ENCODE results near the gene CRYGC.

The CRYGC gene, protein sequence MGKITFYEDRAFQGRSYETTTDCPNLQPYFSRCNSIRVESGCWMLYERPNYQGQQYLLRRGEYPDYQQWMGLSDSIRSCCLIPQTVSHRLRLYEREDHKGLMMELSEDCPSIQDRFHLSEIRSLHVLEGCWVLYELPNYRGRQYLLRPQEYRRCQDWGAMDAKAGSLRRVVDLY

DNA sequence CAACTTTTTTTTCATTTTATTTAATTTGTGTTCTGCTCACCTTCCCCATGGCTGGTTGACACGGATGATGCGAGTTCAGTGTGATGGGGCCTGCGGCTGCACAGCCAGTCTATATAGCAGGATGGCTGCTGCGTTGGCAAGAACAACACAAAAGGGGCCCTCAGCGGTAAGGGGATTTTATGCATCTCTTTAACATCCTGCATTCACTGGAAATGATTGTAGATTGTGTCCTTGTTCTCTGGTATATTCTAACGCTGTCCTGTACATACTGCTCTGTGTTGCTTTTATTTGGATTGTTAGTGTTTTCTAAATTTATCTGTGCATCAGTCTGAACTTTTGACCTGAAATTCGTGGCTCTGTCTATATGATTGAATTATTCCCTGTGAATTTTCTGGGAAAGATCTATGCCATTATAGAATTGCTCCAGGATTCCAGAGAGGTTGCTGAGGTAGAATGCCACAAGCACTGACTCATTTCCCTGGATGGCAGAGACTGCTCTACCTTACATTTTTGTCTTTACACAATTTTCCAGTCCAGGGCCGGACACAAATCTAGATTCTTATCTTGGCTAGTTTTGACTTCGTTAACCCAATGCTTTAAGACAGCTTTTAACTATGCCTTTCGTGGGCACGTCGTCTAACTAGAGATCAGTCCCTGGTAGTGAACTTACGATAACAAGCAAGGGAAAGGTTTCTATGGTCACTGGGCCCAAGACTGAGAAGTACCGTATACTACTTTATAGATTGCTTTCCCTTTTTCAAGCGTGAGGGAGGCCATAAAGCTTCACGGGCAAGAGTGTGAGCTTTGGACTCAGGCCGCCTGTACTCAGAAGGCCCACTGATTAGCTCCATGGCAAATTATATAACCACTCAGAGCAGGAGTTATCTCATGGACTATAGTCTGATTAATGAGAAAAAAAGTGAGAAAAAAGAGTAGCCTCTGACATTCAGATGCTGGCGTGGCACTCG, at the start of gene CRYGC:
Gene CRYGC (minus strand): TSS at position 85 of the 968 bp plus-strand sequence. CDS start 36 bp downstream, at position 49.
- no peak for TF ChIP-seq JUND (IDR thresholded peaks at IDR 0.05; ENCODE audit: low read depth)
- DNase-seq (ENCODE audit: low read depth in 1 of 2, low spot score in 1 of 2) = no peak
- in situ Hi-C loops (cut with HindIII; ENCODE audit: low pct_unique_long_range_greater_than_20kb, low sequenced_read_pairs) = no loop called here

DNA sequence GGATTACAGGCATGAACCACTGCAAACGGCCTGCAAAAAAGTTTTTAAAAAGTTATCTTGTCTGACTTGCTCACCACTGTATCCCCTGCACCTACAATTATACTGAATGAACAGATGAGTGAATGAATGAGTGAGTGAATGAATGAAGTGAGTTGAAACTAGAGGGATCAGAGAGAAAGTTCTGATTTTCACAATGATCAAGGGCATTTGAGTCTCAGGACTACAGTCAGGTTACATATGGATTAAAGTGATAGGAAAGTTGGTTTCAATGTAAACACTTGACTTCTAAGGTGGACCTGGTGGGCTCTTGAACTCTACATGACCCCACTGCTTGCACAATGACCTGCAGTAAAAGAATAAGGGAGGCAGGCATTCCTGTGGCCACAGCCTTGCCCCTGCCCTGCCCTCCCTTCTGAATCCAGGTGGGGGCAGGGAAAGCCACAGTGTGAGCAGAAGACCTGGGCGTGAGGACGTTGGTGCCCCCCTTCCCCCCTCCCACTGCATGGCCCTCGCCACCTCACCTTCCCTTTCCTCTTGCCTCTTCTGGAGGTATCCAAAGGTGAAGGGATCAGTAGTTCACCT, 49.5 kb upstream of the CRYGC start:
- TF ChIP-seq JUND (IDR thresholded peaks at IDR 0.05; ENCODE audit: low read depth) = no peak
- DNase-seq (ENCODE audit: low read depth in 1 of 2, low spot score in 1 of 2) = no peak
- in situ Hi-C loops (cut with HindIII; ENCODE audit: low pct_unique_long_range_greater_than_20kb, low sequenced_read_pairs) = no loop called here

DNA sequence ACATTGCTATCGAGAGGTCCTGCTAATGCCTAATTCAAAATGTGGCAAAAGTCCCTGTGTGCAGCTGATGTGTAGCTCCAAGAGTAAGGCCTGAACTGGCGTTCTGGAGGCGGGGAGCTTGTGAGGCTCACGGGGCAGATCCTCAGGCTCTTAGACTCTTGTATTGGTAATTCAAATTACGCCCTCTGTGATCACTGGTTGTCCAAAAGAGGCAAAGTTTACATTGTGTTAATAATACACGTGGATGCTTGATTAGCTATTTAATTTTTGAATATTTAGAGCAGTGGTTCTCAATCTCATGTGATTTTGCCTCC, 46.2 kb upstream of the CRYGC start:
- in situ Hi-C loops (cut with HindIII; ENCODE audit: low pct_unique_long_range_greater_than_20kb, low sequenced_read_pairs) = no loop called here
- no peak for TF ChIP-seq JUND (IDR thresholded peaks at IDR 0.05; ENCODE audit: low read depth)
- no peak for DNase-seq (ENCODE audit: low read depth in 1 of 2, low spot score in 1 of 2)

DNA sequence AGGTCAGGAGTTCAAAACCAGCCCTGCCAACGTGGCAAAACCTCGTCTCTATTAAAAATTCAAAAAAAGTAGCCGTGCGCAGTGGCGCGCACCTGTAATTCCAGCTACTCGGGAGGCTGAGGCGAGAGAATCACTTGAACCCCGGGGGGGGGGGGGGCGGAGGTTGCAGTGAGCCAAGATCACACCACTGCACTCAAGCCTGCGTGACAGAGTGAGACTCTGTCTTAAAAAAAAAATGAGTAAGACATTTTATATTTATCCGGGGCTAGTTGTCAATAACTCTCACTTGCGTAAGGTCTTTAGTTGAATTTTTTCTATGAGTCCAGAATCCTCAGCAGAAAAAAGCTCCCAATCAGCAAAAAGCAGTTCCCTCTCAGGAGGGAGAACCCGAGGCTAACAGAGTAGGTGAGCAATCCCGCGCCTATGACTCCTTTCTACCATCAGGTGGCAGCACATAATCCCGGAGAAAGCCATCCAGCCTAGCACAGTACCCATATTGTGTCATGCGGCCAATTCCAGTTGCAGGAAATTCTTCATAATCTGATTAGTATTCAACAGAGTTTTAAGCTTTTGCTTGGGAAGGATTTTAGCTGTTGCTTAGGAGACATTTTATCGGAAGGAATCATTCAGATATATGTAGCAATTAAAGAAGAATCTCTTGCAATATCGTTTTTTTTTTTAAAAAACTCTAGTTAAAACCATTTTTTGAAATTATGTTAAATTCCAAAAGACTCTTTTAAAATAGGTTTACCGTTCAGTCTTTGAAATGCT, 45.6 kb upstream of the CRYGC start:
- in situ Hi-C loops (cut with HindIII; ENCODE audit: low pct_unique_long_range_greater_than_20kb, low sequenced_read_pairs) = no loop called here
- peak; percentile 17 to 80 for DNase-seq (ENCODE audit: low read depth in 1 of 2, low spot score in 1 of 2)
- TF ChIP-seq JUND (IDR thresholded peaks at IDR 0.05; ENCODE audit: low read depth) = no peak

DNA sequence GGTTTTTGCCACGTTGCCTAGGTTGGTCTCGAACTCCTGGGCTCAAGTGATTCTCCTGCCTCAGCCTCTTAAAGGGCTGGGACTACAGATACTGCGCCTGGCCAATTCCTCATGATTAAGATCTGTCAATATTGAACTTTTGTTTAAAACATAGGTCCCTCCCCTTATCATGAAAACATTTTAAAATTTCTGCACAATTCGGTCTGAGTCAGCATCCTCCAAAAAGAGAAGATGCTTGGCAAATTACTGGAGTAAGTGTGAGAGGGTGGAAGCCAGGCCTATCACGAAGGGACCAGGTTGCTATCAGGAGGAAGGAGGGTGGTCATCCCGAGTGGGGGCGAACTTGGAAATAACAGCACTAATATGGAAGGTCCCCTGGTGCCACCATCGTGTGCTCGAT, 44.5 kb upstream of the CRYGC start:
- DNase-seq (ENCODE audit: low read depth in 1 of 2, low spot score in 1 of 2) = no peak
- no peak for TF ChIP-seq JUND (IDR thresholded peaks at IDR 0.05; ENCODE audit: low read depth)
- in situ Hi-C loops (cut with HindIII; ENCODE audit: low pct_unique_long_range_greater_than_20kb, low sequenced_read_pairs) = no loop called here

DNA sequence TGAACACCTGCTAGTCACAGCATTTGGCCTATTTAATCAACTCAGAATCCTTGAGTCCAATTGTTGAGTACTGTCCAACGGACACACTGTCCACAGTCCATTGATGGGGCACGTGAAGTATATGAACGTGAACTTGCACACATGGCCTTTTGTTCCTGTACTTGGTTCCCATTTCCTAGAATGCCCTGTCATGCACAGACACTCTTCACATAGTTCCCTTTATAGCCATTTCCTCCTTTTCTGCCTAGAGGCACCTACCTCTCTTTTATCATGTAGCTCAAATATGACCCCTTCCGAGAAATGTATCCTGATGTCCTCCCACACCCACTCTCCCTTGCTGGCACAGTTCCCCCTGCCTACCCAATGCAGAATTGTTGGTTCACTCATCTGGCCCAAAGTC, 42.5 kb upstream of the CRYGC start:
- in situ Hi-C loops (cut with HindIII; ENCODE audit: low pct_unique_long_range_greater_than_20kb, low sequenced_read_pairs) = no loop called here
- TF ChIP-seq JUND (IDR thresholded peaks at IDR 0.05; ENCODE audit: low read depth) = no peak
- no peak for DNase-seq (ENCODE audit: low read depth in 1 of 2, low spot score in 1 of 2)

DNA sequence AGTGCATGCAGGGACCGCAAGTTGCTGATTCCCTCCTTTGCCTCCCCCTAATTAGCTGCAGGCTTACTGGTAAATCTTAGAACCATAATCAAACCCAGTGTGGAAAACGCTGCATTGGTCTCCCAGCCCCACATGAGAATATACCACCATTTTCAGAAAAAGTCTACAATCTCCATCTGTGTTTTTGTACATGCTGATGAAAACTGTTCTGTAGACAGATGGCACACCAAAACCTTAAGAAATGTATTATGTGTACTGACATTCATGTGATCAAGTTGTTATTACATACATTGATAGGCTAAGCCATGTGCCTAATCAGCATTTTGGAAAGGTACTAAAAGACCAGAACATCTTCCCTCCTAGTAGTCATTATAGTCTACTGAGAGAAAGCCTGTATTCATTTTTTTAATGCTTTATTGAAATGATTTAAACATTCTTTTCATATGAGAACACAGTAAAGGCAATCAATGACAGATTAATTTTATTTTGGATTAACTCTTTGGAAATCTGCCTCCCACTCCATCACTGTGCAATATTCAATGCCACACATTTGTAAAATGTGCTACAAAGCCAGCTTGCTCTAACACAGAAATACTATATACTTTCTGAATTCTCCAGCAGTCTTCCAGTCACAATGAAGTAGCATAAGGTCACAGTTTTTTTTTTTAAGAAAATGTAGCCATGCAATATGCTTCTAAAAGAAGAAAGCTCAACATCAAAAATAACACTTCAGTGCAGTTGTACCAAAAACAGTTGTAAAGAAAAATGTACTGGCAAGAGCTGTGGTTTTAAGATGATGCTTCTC, 35.5 kb upstream of the CRYGC start:
- no peak for DNase-seq (ENCODE audit: low read depth in 1 of 2, low spot score in 1 of 2)
- in situ Hi-C loops (cut with HindIII; ENCODE audit: low pct_unique_long_range_greater_than_20kb, low sequenced_read_pairs) = no loop called here
- TF ChIP-seq JUND (IDR thresholded peaks at IDR 0.05; ENCODE audit: low read depth) = no peak

DNA sequence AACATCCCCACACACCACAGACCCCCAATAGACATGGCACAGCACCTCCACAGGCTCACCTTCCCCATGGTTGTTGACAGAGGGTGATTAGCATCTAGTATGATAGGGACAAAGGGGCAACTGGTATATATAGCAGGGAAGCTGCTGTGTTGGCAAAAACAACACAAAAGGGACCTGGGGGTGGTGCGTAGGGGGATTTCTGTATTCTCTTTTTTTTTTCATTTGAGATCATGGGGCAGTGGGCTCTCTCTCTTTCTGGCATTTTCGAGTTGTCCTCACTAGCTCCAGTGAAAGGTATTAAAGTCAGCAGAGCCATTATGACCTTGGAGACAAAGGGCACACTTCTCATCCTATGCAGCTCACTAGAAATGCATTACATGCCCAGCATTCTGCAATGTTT, 33.9 kb upstream of the CRYGC start, which contains the start of gene CRYGA:
Gene CRYGA (minus strand): TSS at position 101 of the 400 bp plus-strand sequence. CDS start 33 bp downstream, at position 68.
- no peak for TF ChIP-seq JUND (IDR thresholded peaks at IDR 0.05; ENCODE audit: low read depth)
- no peak for DNase-seq (ENCODE audit: low read depth in 1 of 2, low spot score in 1 of 2)
- in situ Hi-C loops (cut with HindIII; ENCODE audit: low pct_unique_long_range_greater_than_20kb, low sequenced_read_pairs) = no loop called here

DNA sequence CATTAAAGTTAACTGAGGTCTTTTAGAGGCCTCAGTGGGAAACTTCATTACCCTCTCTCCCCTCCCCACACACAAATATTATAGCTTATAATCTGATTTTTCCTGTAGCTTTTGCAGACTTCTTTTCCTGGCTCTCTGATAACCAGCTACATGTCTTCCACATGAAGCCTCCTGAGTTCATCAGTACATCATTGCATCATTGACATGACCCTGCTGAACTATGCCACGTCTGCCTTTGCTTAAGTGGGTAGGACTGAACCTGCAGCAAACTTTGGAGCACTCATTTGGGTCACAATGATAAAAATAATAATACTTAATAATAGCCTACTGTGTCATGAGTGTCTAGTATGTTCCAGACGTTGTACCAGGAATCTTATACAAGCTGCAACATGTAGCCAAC, 26.8 kb upstream of the CRYGC start:
- in situ Hi-C loops (cut with HindIII; ENCODE audit: low pct_unique_long_range_greater_than_20kb, low sequenced_read_pairs) = no loop called here
- no peak for DNase-seq (ENCODE audit: low read depth in 1 of 2, low spot score in 1 of 2)
- no peak for TF ChIP-seq JUND (IDR thresholded peaks at IDR 0.05; ENCODE audit: low read depth)

DNA sequence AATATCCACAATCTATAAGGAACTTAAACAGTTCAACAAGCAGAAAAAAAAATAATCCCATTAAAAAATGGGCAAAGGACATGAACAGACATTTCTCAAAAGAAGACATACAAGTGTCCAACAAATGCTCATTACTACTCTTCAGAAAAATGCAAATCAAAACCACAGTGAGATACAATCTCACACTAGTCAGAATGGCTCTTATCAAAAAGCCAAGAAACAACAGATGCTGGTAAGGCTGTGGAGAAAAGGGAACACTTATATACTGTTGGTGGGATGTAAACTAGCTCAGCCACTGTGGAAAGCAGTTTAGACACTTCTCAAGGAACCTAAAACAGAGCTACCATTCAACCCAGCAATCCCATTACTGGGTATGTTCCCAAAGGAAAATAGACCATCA, 23.5 kb upstream of the CRYGC start:
- in situ Hi-C loops (cut with HindIII; ENCODE audit: low pct_unique_long_range_greater_than_20kb, low sequenced_read_pairs) = no loop called here
- no peak for TF ChIP-seq JUND (IDR thresholded peaks at IDR 0.05; ENCODE audit: low read depth)
- no peak for DNase-seq (ENCODE audit: low read depth in 1 of 2, low spot score in 1 of 2)

DNA sequence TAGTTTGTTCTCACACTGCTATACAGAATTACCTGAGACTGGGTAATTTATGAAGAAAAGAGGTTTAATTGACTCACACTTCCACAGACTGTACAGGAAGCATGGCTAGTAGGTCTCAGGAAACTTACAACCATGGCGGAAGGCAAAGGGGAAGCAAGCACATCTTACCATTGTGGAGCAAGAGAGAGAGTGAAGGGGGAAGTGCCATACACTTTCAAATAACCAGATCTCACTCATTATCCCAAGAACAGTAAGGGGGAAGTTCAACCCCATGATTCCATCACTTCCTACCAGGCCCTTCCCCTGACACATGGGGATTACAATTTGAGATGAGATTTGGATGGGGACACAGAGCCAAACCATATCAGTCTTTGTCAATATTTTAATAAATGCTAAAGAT, 21.3 kb upstream of the CRYGC start:
- no peak for DNase-seq (ENCODE audit: low read depth in 1 of 2, low spot score in 1 of 2)
- in situ Hi-C loops (cut with HindIII; ENCODE audit: low pct_unique_long_range_greater_than_20kb, low sequenced_read_pairs) = no loop called here
- TF ChIP-seq JUND (IDR thresholded peaks at IDR 0.05; ENCODE audit: low read depth) = no peak

DNA sequence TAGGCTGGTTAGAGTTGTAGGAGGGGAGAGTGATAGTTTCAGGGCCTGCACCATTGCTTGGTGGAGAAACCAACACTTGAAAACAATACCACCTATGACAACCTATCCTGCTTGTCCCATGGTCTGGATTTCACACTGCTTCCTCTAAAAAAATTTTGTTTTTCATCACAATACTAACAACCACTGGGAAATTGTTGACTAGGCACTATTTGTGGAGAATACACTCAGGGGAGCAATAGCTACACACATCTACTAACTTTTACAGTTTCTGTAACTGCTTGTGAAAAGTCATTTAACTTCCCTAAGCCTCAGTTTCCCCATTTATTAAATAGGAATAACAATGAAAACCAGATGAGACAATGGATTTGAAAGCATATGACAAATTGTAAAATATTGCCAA, 20.5 kb upstream of the CRYGC start:
- no peak for DNase-seq (ENCODE audit: low read depth in 1 of 2, low spot score in 1 of 2)
- in situ Hi-C loops (cut with HindIII; ENCODE audit: low pct_unique_long_range_greater_than_20kb, low sequenced_read_pairs) = no loop called here
- TF ChIP-seq JUND (IDR thresholded peaks at IDR 0.05; ENCODE audit: low read depth) = no peak

Measured in T47D (cell line).